ENCODE measurements around the gene CDKL2. TPM values are rescaled to one million over a fixed set of nuclear protein-coding genes. Genes with fewer than 3 reads are reported as not detected.

Gene CDKL2
- total RNA-seq, 3 donors from 2014 or later (not counting 1 experiment from before 2014, with no cell fraction given): 0.19 to 0.63 (median 0.32) TPM

DNA sequence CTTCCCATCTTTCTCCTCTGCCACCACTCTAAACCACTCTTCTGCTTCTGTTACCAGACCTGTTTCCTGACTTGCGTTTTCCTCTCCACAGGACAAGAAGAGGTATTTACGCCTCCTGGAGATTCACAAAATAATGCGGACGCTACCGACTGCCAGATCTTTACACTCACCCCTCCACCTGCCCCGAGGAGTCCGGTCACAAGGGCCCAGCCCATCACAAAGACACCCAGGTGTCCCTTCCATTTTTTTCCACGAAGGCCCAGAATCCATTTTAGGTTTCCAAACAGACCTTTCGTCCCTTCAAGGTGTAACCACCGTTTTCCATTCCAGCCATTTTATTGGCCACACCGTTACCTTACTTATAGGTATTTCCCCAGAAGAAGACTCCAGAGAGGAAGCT is 66.3 kb downstream of the CDKL2 start:
- ATAC-seq: no peak
- TF ChIP-seq CTCF (IDR thresholded peaks at IDR 0.05): no peak

DNA sequence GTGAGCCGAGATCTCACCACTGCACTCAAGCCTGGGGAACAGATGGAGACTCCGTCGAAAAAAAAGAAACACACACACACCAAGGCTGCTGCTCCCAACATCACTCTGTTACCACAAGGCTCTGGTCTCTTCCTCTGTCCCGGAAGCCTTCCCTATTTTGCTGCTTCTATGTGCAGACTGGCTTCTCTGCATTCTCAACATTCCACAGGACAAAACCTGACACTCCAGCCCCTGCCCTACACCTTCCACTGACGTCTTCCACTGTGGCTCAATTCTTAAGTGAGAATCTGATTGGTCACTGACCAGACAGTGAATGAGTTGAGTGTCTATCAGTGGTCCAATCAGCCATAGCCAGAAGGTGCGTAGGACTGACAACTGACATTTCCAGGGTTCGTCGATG is 68.5 kb downstream of the CDKL2 start:
- H3K27me3 Mint-ChIP-seq (ENCODE audit: low read depth in 2 of 2): peaks cover 10 to 16% of the 10 kb centered on the region in 2 donors
- no peak for TF ChIP-seq CTCF (IDR thresholded peaks at IDR 0.05)
- H3K4me3 ChIP-seq (ENCODE audit: low read length): no peak overlapping the region
- no peaks in the 10 kb centered on the region for H3K27me3 ChIP-seq (ENCODE audit: control insufficient read depth, insufficient read depth, low read length)
- no peaks in the 10 kb centered on the region for H3K36me3 Mint-ChIP-seq
- no peak overlapping the region for H3K4me3 Mint-ChIP-seq
- ATAC-seq: no peak
- no peaks in the 10 kb centered on the region for H3K36me3 ChIP-seq (ENCODE audit: control insufficient read depth, insufficient read depth, low read length)
- H3K27ac ChIP-seq (ENCODE audit: low read length): no peak overlapping the region
- H3K4me1 ChIP-seq (ENCODE audit: control insufficient read depth, insufficient read depth, low read length): peaks cover 2% of the 10 kb centered on the region
- H3K9me3 Mint-ChIP-seq: no peaks in the 10 kb centered on the region
- DNase-seq: no peak
- H3K9me3 ChIP-seq (ENCODE audit: control insufficient read depth, insufficient read depth, low read length): no peaks in the 10 kb centered on the region
- H3K4me1 Mint-ChIP-seq: peaks cover 11 to 12% of the 10 kb centered on the region in 2 donors
- no peak overlapping the region for H3K27ac Mint-ChIP-seq
- intact Hi-C loops (cut with micrococcal nuclease): no loop called here
- WGBS (ENCODE audit: insufficient coverage): 91% methylated on average over 8 of the region's 8 CpGs

More for the DNA sequence above, 66.3 kb downstream of the CDKL2 start:
- no peaks in the 10 kb centered on the region for H3K36me3 Mint-ChIP-seq
- H3K27ac ChIP-seq (ENCODE audit: low read length): no peak overlapping the region
- H3K27me3 ChIP-seq (ENCODE audit: control insufficient read depth, insufficient read depth, low read length): no peaks in the 10 kb centered on the region
- no peaks in the 10 kb centered on the region for H3K9me3 ChIP-seq (ENCODE audit: control insufficient read depth, insufficient read depth, low read length)
- no peak overlapping the region for H3K4me3 Mint-ChIP-seq
- peaks cover 11 to 12% of the 10 kb centered on the region in 2 donors for H3K4me1 Mint-ChIP-seq
- H3K9me3 Mint-ChIP-seq: no peaks in the 10 kb centered on the region
- H3K27me3 Mint-ChIP-seq (ENCODE audit: low read depth in 2 of 2): peaks cover 0 to 8% of the 10 kb centered on the region in 2 donors
- H3K36me3 ChIP-seq (ENCODE audit: control insufficient read depth, insufficient read depth, low read length): no peaks in the 10 kb centered on the region
- intact Hi-C loops (cut with micrococcal nuclease): no loop called here
- DNase-seq: no peak
- H3K4me3 ChIP-seq (ENCODE audit: low read length): no peak overlapping the region
- peaks cover 2% of the 10 kb centered on the region for H3K4me1 ChIP-seq (ENCODE audit: control insufficient read depth, insufficient read depth, low read length)
- 91% methylated on average over 11 of the region's 11 CpGs for WGBS (ENCODE audit: insufficient coverage)
- no peak overlapping the region for H3K27ac Mint-ChIP-seq

- Mint-ChIP-seq H3K27me3 (ENCODE audit: low read depth in 2 of 2) (peaks cover 10 to 15% of the 10 kb centered on the region in 2 donors), H3K4me3 (no peak overlapping the region), H3K9me3 (no peaks in the 10 kb centered on the region), H3K4me1 (no peaks in the 10 kb centered on the region), H3K27ac (no peak overlapping the region), H3K36me3 (no peaks in the 10 kb centered on the region)
- no peak overlapping the region for H3K27ac ChIP-seq (ENCODE audit: low read length)
- ATAC-seq (no peak), DNase-seq (no peak)
- no peak for TF ChIP-seq CTCF (IDR thresholded peaks at IDR 0.05)
- intact Hi-C loops (cut with micrococcal nuclease): no loop called here
- H3K4me1 ChIP-seq (ENCODE audit: control insufficient read depth, insufficient read depth, low read length): no peaks in the 10 kb centered on the region
- no peaks in the 10 kb centered on the region for H3K27me3 ChIP-seq (ENCODE audit: control insufficient read depth, insufficient read depth, low read length)
- WGBS (ENCODE audit: insufficient coverage): 91% methylated on average over 8 of the region's 8 CpGs
- no peaks in the 10 kb centered on the region for H3K36me3 ChIP-seq (ENCODE audit: control insufficient read depth, insufficient read depth, low read length)
- no peaks in the 10 kb centered on the region for H3K9me3 ChIP-seq (ENCODE audit: control insufficient read depth, insufficient read depth, low read length)
- H3K4me3 ChIP-seq (ENCODE audit: low read length): no peak overlapping the region
These were observed 72.6 kb downstream of the CDKL2 start for GRCh38 chr4:75557696-75558095.

Measured in natural killer cell (primary cell).